ENCODE data around the gene TBC1D7. TPM values are rescaled to one million over a fixed set of nuclear protein-coding genes. Genes with fewer than 3 reads are reported as not detected.
A peak's percentile ranks its signal among the peaks of the same experiment; 100 is the strongest.

The TBC1D7 gene
- total RNA-seq, 1 donor from 2014 or later, result 29.3 TPM

- no peak for DNase-seq (ENCODE audit: low read depth)
- H3K27me3 ChIP-seq (ENCODE audit: control insufficient read depth, insufficient read depth, low read length), result no peaks in the 10 kb centered on the region
- no peaks in the 10 kb centered on the region for H3K36me3 ChIP-seq (ENCODE audit: control insufficient read depth, insufficient read depth, low read length)
- no peak overlapping the region for H3K4me3 ChIP-seq (ENCODE audit: low read depth, low read length)
- TF ChIP-seq CTCF (IDR thresholded peaks at IDR 0.05; ENCODE audit: insufficient read depth, low read length, poor library complexity, severe bottlenecking), result no peak
Observed at GRCh38 chr6:13368731-13369115, 40.4 kb upstream of the TBC1D7 start.

- TF ChIP-seq CTCF (IDR thresholded peaks at IDR 0.05; ENCODE audit: insufficient read depth, low read length, poor library complexity, severe bottlenecking), result no peak
- H3K27me3 ChIP-seq (ENCODE audit: control insufficient read depth, insufficient read depth, low read length), result no peaks in the 10 kb centered on the region
- no peak overlapping the region for H3K4me3 ChIP-seq (ENCODE audit: low read depth, low read length)
- DNase-seq (ENCODE audit: low read depth), result no peak
- no peaks in the 10 kb centered on the region for H3K36me3 ChIP-seq (ENCODE audit: control insufficient read depth, insufficient read depth, low read length)
Observed at GRCh38 chr6:13368079-13368730, 39.9 kb upstream of the TBC1D7 start.

- Histone ChIP-seq H3K4me3 (ENCODE audit: low read depth, low read length) (no peak overlapping the region), H3K27me3 (ENCODE audit: control insufficient read depth, insufficient read depth, low read length) (no peaks in the 10 kb centered on the region), H3K36me3 (ENCODE audit: control insufficient read depth, insufficient read depth, low read length) (no peaks in the 10 kb centered on the region)
- DNase-seq (ENCODE audit: low read depth), result no peak
- no peak for TF ChIP-seq CTCF (IDR thresholded peaks at IDR 0.05; ENCODE audit: insufficient read depth, low read length, poor library complexity, severe bottlenecking)
Observed at GRCh38 chr6:13367396-13367795, 39.1 kb upstream of the TBC1D7 start.

GRCh38 chr6:13365320-13365719, 37.0 kb upstream of the TBC1D7 start:
- TF ChIP-seq CTCF (IDR thresholded peaks at IDR 0.05; ENCODE audit: insufficient read depth, low read length, poor library complexity, severe bottlenecking), result no peak
- Histone ChIP-seq H3K36me3 (ENCODE audit: control insufficient read depth, insufficient read depth, low read length) (no peaks in the 10 kb centered on the region), H3K4me3 (ENCODE audit: low read depth, low read length) (no peak overlapping the region), H3K27me3 (ENCODE audit: control insufficient read depth, insufficient read depth, low read length) (no peaks in the 10 kb centered on the region)
- DNase-seq (ENCODE audit: low read depth), result no peak

- no peak for TF ChIP-seq CTCF (IDR thresholded peaks at IDR 0.05; ENCODE audit: insufficient read depth, low read length, poor library complexity, severe bottlenecking)
- Histone ChIP-seq H3K36me3 (ENCODE audit: control insufficient read depth, insufficient read depth, low read length) (no peaks in the 10 kb centered on the region), H3K27me3 (ENCODE audit: control insufficient read depth, insufficient read depth, low read length) (no peaks in the 10 kb centered on the region), H3K4me3 (ENCODE audit: low read depth, low read length) (no peak overlapping the region)
- no peak for DNase-seq (ENCODE audit: low read depth)
Observed at GRCh38 chr6:13364842-13365241, 36.5 kb upstream of the TBC1D7 start.

GRCh38 chr6:13362412-13362811, 34.1 kb upstream of the TBC1D7 start:
- no peak overlapping the region for H3K4me3 ChIP-seq (ENCODE audit: low read depth, low read length)
- H3K27me3 ChIP-seq (ENCODE audit: control insufficient read depth, insufficient read depth, low read length), result no peaks in the 10 kb centered on the region
- DNase-seq (ENCODE audit: low read depth), result peak; percentile 89
- no peaks in the 10 kb centered on the region for H3K36me3 ChIP-seq (ENCODE audit: control insufficient read depth, insufficient read depth, low read length)
- no peak for TF ChIP-seq CTCF (IDR thresholded peaks at IDR 0.05; ENCODE audit: insufficient read depth, low read length, poor library complexity, severe bottlenecking)
